ENCODE measurements around the gene CYP1A2.

The CYP1A2 gene

GRCh38 chr15:74777769-74778598 lies 29.3 kb downstream of the CYP1A2 start:
- DNase-seq = no peak
- Histone ChIP-seq H3K4me3 (ENCODE audit: low read length) (no peak overlapping the region), H3K9me3 (replicated peaks; ENCODE audit: insufficient read depth, low read length) (no peaks in the 10 kb centered on the region), H3K27me3 (replicated peaks; ENCODE audit: insufficient read depth, low read length) (no peaks in the 10 kb centered on the region), H3K27ac (ENCODE audit: low read length) (peak overlapping the region; percentile 94), H2AFZ (ENCODE audit: low read length) (no peak overlapping the region), H3F3A (ENCODE audit: insufficient read depth, low read length) (peaks cover 71% of the 10 kb centered on the region), H3K36me3 (replicated peaks; ENCODE audit: insufficient read depth, low read length) (no peaks in the 10 kb centered on the region), H4K20me1 (ENCODE audit: insufficient read depth, low read length) (no peaks in the 10 kb centered on the region), H3K9ac (ENCODE audit: low read length) (peak overlapping the region; percentile 37), H3K9me2 (replicated peaks; ENCODE audit: insufficient read depth, low read length) (no peaks in the 10 kb centered on the region), H3K4me2 (ENCODE audit: low read depth, low read length) (peak overlapping the region; percentile 72), H3K79me2 (ENCODE audit: low read length) (peaks cover 32% of the 10 kb centered on the region), H3K4me1 (ENCODE audit: low read length) (peaks cover 81% of the 10 kb centered on the region)
- TF ChIP-seq CTCF (IDR thresholded peaks at IDR 0.05; ENCODE audit: low read length) = no peak
- TF ChIP-seq EZH2 (optimal IDR thresholded peaks at IDR 0.05; ENCODE audit: low read depth, low read length) = no peak
- no peak for TF ChIP-seq EZH2phosphoT487 (IDR thresholded peaks at IDR 0.05; ENCODE audit: low read length)

- Histone ChIP-seq H3K36me3 (replicated peaks; ENCODE audit: insufficient read depth, low read length) (no peaks in the 10 kb centered on the region), H3K4me3 (ENCODE audit: low read length) (no peak overlapping the region), H3K27ac (ENCODE audit: low read length) (peak overlapping the region; percentile 94; the same call in 1 of the 2 replicates), H2AFZ (ENCODE audit: low read length) (no peak overlapping the region), H3K4me2 (ENCODE audit: low read depth, low read length) (no peak overlapping the region), H3K4me1 (ENCODE audit: low read length) (peaks cover 75% of the 10 kb centered on the region), H3K9me3 (replicated peaks; ENCODE audit: insufficient read depth, low read length) (no peaks in the 10 kb centered on the region), H4K20me1 (ENCODE audit: insufficient read depth, low read length) (no peaks in the 10 kb centered on the region), H3K79me2 (ENCODE audit: low read length) (peaks cover 38% of the 10 kb centered on the region), H3K27me3 (replicated peaks; ENCODE audit: insufficient read depth, low read length) (no peaks in the 10 kb centered on the region), H3K9me2 (replicated peaks; ENCODE audit: insufficient read depth, low read length) (no peaks in the 10 kb centered on the region), H3K9ac (ENCODE audit: low read length) (no peak overlapping the region), H3F3A (ENCODE audit: insufficient read depth, low read length) (peaks cover 72% of the 10 kb centered on the region)
- no peak for DNase-seq
- TF ChIP-seq EZH2 (optimal IDR thresholded peaks at IDR 0.05; ENCODE audit: low read depth, low read length) (no peak), EZH2phosphoT487 (IDR thresholded peaks at IDR 0.05; ENCODE audit: low read length) (no peak), CTCF (IDR thresholded peaks at IDR 0.05; ENCODE audit: low read length) (no peak)
Observed at GRCh38 chr15:74778599-74778970, 29.9 kb downstream of the CYP1A2 start.

GRCh38 chr15:74779162-74779648 lies 30.6 kb downstream of the CYP1A2 start:
- Histone ChIP-seq H3F3A (ENCODE audit: insufficient read depth, low read length) (peaks cover 72% of the 10 kb centered on the region), H2AFZ (ENCODE audit: low read length) (no peak overlapping the region), H3K9ac (ENCODE audit: low read length) (no peak overlapping the region), H3K9me2 (replicated peaks; ENCODE audit: insufficient read depth, low read length) (no peaks in the 10 kb centered on the region), H3K27me3 (replicated peaks; ENCODE audit: insufficient read depth, low read length) (no peaks in the 10 kb centered on the region), H4K20me1 (ENCODE audit: insufficient read depth, low read length) (no peaks in the 10 kb centered on the region), H3K4me2 (ENCODE audit: low read depth, low read length) (no peak overlapping the region), H3K27ac (ENCODE audit: low read length) (no peak overlapping the region), H3K9me3 (replicated peaks; ENCODE audit: insufficient read depth, low read length) (no peaks in the 10 kb centered on the region), H3K36me3 (replicated peaks; ENCODE audit: insufficient read depth, low read length) (no peaks in the 10 kb centered on the region), H3K4me1 (ENCODE audit: low read length) (peaks cover 69% of the 10 kb centered on the region), H3K4me3 (ENCODE audit: low read length) (no peak overlapping the region), H3K79me2 (ENCODE audit: low read length) (peaks cover 44% of the 10 kb centered on the region)
- no peak for TF ChIP-seq EZH2phosphoT487 (IDR thresholded peaks at IDR 0.05; ENCODE audit: low read length)
- TF ChIP-seq CTCF (IDR thresholded peaks at IDR 0.05; ENCODE audit: low read length) = no peak
- TF ChIP-seq EZH2 (optimal IDR thresholded peaks at IDR 0.05; ENCODE audit: low read depth, low read length) = no peak
- no peak for DNase-seq
